Testis (tissue), 3 donors: ENCODE results near the gene ABO. TPM values are rescaled to one million over a fixed set of nuclear protein-coding genes. Genes with fewer than 3 reads are reported as not detected.

ENCODE experiments used
- DNase-seq: peaks from one replicate; pipeline ENCODE4 v3.0.0-alpha.2; 2019
- H3K27ac ChIP-seq, 2 donors: fragments of 200-600 bp; sonication (generic); one replicate each; pipeline ENCODE4 v1.5.1; 2019
- H3K27me3 ChIP-seq: fragments of 200-600 bp; sonication (generic); one replicate; pipeline ENCODE4 v1.5.1; 2019
- H3K36me3 ChIP-seq: fragments of 200-600 bp; sonication (generic); one replicate; pipeline ENCODE4 v1.5.1; 2017; ENCODE audit warnings: low read depth; ENCODE audit errors: missing control alignments
- H3K4me1 ChIP-seq: fragments of 200-600 bp; sonication (generic); one replicate; pipeline ENCODE4 v1.5.1; 2019
- H3K4me3 ChIP-seq, 2 donors: fragments of 200-600 bp; sonication (generic); one replicate each; pipeline ENCODE4 v1.5.1; 2017 to 2019
- H3K9me3 ChIP-seq: fragments of 200-600 bp; sonication (generic); one replicate; pipeline ENCODE4 v1.5.1; 2017
- POLR2A ChIP-seq: fragments of 450-650 bp; IDR thresholded peaks from one replicate; pipeline ENCODE4 v1.6.1; 2017; ENCODE audit warnings: antibody characterized with exemption, mild to moderate bottlenecking, moderate library complexity
- WGBS, 2 donors: methylation state at CpG; one replicate each; pipeline ENCODE4 v1.1.5; 2018; 5-methylcytosine and 5-hydroxymethylcytosine counted together
- intact Hi-C: fragments of 100-400 bp; cut with DNase I; formaldehyde crosslinking; loops from one replicate; pipeline ENCODE4 v1.15.1; 2023; ENCODE audit warnings: low total_unique reads
- polyA plus RNA-seq: library from polyadenylated mRNA; stranded (reverse); fragments of 350-450 nt; fragmentation: Illumina TruSeq; extraction: RNeasy Lipid Tissue Mini Kit (QIAGEN cat#74804); gene quantifications from one replicate; pipeline ENCODE4 v1.2.3, GENCODE V29; 2014; ENCODE audit warnings: low read depth, low replicate concordance; ENCODE audit not compliant: insufficient read depth
- total RNA-seq, 2 donors: library from RNA; depleted of rRNA; stranded (reverse); fragments of >200 nt; gene quantifications; one replicate each; pipeline ENCODE4 v1.2.3, GENCODE V29; 2016
- TF ChIP-seq, protein P1 (sequence below), 3 experiments: fragments of 450-650 bp in 2 of 3; fragments of 200-600 bp in 1 of 3; sonication (generic) in 1 of 3; IDR thresholded peaks; one replicate each; pipeline ENCODE4 v1.5.1; 2016 to 2019; ENCODE audit warnings: antibody characterized with exemption in 3 of 3, mild to moderate bottlenecking in 2 of 3, moderate library complexity in 1 of 3

Gene ABO
- total and polyA plus RNA-seq, 3 donors from 2014 or later: 10.4 to 31.1 (median 25.6) TPM

GRCh38 chr9:133242241-133242640 lies 32.8 kb downstream of the ABO start:
- Histone ChIP-seq H3K9me3 (no peaks in the 10 kb centered on the region), H3K4me1 (peaks cover 10% of the 10 kb centered on the region), H3K4me3 (no peak overlapping the region), H3K36me3 (no peaks in the 10 kb centered on the region), H3K27ac (no peak overlapping the region), H3K27me3 (no peaks in the 10 kb centered on the region)
- intact Hi-C loops: no loop called here
- no peak for DNase-seq
- TF ChIP-seq, protein P1, sequence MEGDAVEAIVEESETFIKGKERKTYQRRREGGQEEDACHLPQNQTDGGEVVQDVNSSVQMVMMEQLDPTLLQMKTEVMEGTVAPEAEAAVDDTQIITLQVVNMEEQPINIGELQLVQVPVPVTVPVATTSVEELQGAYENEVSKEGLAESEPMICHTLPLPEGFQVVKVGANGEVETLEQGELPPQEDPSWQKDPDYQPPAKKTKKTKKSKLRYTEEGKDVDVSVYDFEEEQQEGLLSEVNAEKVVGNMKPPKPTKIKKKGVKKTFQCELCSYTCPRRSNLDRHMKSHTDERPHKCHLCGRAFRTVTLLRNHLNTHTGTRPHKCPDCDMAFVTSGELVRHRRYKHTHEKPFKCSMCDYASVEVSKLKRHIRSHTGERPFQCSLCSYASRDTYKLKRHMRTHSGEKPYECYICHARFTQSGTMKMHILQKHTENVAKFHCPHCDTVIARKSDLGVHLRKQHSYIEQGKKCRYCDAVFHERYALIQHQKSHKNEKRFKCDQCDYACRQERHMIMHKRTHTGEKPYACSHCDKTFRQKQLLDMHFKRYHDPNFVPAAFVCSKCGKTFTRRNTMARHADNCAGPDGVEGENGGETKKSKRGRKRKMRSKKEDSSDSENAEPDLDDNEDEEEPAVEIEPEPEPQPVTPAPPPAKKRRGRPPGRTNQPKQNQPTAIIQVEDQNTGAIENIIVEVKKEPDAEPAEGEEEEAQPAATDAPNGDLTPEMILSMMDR (IDR thresholded peaks at IDR 0.05): no peak
- no peak for TF ChIP-seq POLR2A
- WGBS, 2 donors: 90 to 95% methylated on average over 14 of the region's 14 CpGs

DNA sequence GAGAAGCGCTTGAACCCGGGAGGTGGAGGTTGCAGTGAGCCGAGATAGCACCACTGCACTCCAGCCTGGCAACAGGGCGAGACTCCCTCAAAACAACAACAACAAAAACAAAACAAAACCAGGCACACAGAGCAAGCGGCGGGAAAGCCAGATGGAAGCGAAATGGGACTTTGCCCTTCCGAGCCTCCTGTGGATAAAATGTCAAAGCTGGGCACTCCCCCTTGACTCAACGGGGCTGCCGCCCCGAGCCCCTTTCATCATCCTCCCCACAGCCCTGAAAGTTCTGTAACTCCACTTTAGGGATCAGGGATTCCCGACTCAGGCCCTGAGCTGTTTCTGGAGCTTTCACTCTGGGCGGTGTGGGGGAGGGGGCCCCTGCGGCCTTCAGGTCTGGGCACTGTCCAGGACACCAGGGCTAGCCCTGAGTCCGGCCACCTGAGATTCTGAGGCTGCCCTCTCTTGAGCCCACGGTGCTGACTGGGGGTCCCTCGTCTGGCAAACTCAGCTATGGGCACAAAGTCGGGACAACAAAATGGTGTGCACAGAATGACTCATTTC lies 35.4 kb downstream of the ABO start:
- WGBS, 2 donors: 68 to 80% methylated on average over 15 to 18 of the region's 18 CpGs
- Histone ChIP-seq H3K27me3 (no peaks in the 10 kb centered on the region), H3K27ac (peak overlapping the region in 1 of 2 donors; percentile 75), H3K4me3 (peak overlapping the region; percentile 10 to 14), H3K4me1 (peaks cover 18% of the 10 kb centered on the region), H3K9me3 (no peaks in the 10 kb centered on the region), H3K36me3 (no peaks in the 10 kb centered on the region)
- DNase-seq: no peak
- intact Hi-C loops: no loop called here
- no peak for TF ChIP-seq POLR2A
- TF ChIP-seq, protein P1 (IDR thresholded peaks at IDR 0.05): no peak

DNA sequence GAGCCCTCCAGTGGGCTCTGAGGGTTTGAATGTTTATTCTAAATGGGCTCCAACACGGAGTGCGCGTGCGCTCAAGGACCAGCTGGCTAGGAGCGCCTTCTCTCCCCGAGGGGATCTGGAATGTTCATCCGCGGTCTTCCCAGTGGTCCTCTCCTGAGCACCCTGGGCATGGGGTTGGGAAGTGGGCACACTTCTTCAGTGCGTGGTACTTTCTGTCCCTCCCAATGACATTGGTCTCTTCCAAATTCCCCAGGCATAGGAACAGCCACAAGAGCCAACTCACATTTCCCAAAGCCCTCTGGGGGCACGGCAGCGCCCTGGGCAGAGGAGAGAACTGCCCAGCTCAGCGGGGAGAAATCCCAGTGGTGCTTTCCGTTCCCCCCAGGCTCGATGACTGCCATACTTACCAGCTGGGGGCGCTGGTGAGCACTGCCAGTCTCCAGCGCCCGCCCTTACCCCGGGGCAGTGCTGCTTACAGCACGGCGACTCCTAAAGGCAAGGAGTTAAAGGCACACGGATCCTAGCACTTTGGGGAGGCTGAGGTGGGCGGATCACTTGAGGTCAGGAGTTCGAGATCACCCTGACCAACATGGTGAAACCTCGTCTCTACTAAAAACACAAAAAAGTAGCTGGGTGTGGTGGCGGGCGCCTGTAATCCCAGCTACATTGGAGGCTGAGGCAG lies 36.0 kb downstream of the ABO start:
- Histone ChIP-seq H3K36me3 (no peaks in the 10 kb centered on the region), H3K27ac (peak overlapping the region; percentile 72 to 75), H3K4me3 (peak overlapping the region; percentile 10 to 14), H3K27me3 (no peaks in the 10 kb centered on the region), H3K9me3 (no peaks in the 10 kb centered on the region), H3K4me1 (peaks cover 18% of the 10 kb centered on the region)
- no peak for TF ChIP-seq POLR2A
- TF ChIP-seq, protein P1 (IDR thresholded peaks at IDR 0.05): peak; percentile 62 to 75 (median 68)
- intact Hi-C loops: no loop called here
- 20 to 24% methylated on average over 1 to 26 of the region's 26 CpGs for WGBS, 2 donors
- DNase-seq: peak; percentile 82

DNA sequence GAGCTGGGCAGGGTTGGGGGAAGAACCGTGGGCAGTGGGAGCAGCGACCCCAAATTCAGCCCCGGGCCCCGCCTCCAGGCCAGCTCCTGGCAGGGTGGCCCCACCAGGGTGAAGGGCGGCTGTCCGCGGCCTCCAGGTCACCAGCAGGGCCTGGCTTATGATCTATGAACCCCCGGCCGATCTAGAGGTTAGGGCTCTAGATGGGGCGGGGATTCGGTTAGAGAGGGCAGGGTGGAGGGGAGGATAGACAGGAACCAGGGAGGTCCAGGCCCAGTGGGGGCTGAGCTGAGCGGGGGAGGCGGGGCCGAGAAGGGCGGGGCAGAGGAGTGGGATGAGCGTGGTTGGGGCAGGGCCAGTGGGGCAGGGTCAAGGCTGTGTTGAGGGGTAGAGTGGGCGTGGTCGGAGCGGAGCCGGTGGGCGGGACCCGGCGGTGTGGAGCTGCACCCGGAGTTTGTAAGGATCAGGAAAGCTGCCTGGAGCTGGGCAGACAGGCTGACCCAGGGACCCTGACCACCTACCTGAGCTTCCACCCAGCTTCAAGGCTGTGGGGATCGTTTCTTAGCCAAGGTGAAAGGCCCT lies 36.6 kb downstream of the ABO start:
- TF ChIP-seq, protein P1 (IDR thresholded peaks at IDR 0.05): no peak
- no peak for TF ChIP-seq POLR2A
- peak overlapping the region; percentile 72 to 75 for H3K27ac ChIP-seq
- WGBS, 2 donors: 12 to 23% methylated on average over 18 to 25 of the region's 25 CpGs
- H3K36me3 ChIP-seq: no peaks in the 10 kb centered on the region
- peak overlapping the region; percentile 10 to 14 for H3K4me3 ChIP-seq
- H3K4me1 ChIP-seq: peaks cover 18% of the 10 kb centered on the region
- no peaks in the 10 kb centered on the region for H3K9me3 ChIP-seq
- DNase-seq: peak; percentile 96
- H3K27me3 ChIP-seq: no peaks in the 10 kb centered on the region
- intact Hi-C loops: no loop called here
